SU-DHL-6 (cell line): ENCODE results near the gene ENO1.

Source experiments
- H2AFZ ChIP-seq: fragments of 200-600 bp; sonication (generic); 2 replicates; pipeline ENCODE4 v1.6.1; 2014; ENCODE audit warnings: low read depth, mild to moderate bottlenecking, moderate library complexity, mixed read lengths, antibody characterized with exemption, low read length; ENCODE audit not compliant: severe bottlenecking
- H3F3A ChIP-seq: fragments of 200-600 bp; shearing (Covaris generic); 2 replicates; pipeline ENCODE4 v1.6.0; 2016; ENCODE audit warnings: antibody characterized with exemption, mild to moderate bottlenecking; ENCODE audit not compliant: insufficient read depth
- H3K27ac ChIP-seq: fragments of 200-600 bp; sonication (generic); 2 replicates; pipeline ENCODE4 v1.5.1; 2016; ENCODE audit warnings: low read depth, mild to moderate bottlenecking, low read length, moderate library complexity, mixed read lengths
- H3K27me3 ChIP-seq: fragments of 200-600 bp; sonication (generic), shearing (Covaris generic); 2 replicates; pipeline ENCODE4 v1.6.0; 2014; ENCODE audit warnings: mild to moderate bottlenecking, low read length
- H3K36me3 ChIP-seq: fragments of 200-600 bp; sonication (generic); 2 replicates; pipeline ENCODE4 v1.6.1; 2014; ENCODE audit warnings: mild to moderate bottlenecking, low read length, mixed read lengths
- H3K4me2 ChIP-seq: fragments of 300-600, 200-600 bp; shearing (Covaris generic), sonication (generic); 2 replicates; pipeline ENCODE4 v1.6.0; 2014; ENCODE audit warnings: low read length, low read depth, mild to moderate bottlenecking; ENCODE audit not compliant: poor library complexity, severe bottlenecking
- H3K4me3 ChIP-seq: fragments of 200-600 bp; sonication (generic); 2 replicates; pipeline ENCODE4 v1.5.1; 2014; ENCODE audit warnings: antibody characterized with exemption, low read length, mild to moderate bottlenecking, mixed read lengths; ENCODE audit not compliant: insufficient read depth, poor library complexity, severe bottlenecking
- H3K79me2 ChIP-seq: fragments of 200-600 bp; sonication (generic); 2 replicates; pipeline ENCODE4 v1.6.1; 2014; ENCODE audit warnings: mild to moderate bottlenecking, low read length, moderate library complexity; ENCODE audit not compliant: insufficient read depth
- H3K9ac ChIP-seq: fragments of 200-600 bp; sonication (generic); 2 replicates; pipeline ENCODE4 v1.7.0; 2014; ENCODE audit warnings: mild to moderate bottlenecking, low read length
- H3K9me2 ChIP-seq: fragments of 200-600 bp; sonication (generic); replicated peaks from 2 replicates; pipeline ENCODE4 v1.6.1; 2014; ENCODE audit warnings: low read length; ENCODE audit not compliant: insufficient read depth
- H3K9me3 ChIP-seq: fragments of 200-600 bp; sonication (generic); 2 replicates; pipeline ENCODE4 v1.6.1; 2014; ENCODE audit warnings: low read length, mixed read lengths; ENCODE audit not compliant: insufficient read depth
- H4K20me1 ChIP-seq: fragments of 200-600 bp; sonication (generic); 2 replicates; pipeline ENCODE4 v1.6.1; 2014; ENCODE audit warnings: low read depth, mild to moderate bottlenecking, antibody characterized with exemption, low read length, moderate library complexity, mixed read lengths
- CTCF ChIP-seq: fragments of 200-600 bp; sonication (generic); IDR thresholded peaks from one replicate; pipeline ENCODE4 v1.5.1; 2017; ENCODE audit warnings: antibody characterized with exemption, mild to moderate bottlenecking, low read length, moderate library complexity; ENCODE audit not compliant: insufficient read depth, poor library complexity, severe bottlenecking
- EZH2phosphoT487 ChIP-seq: fragments of 200-600 bp; sonication (generic), shearing (Covaris generic); conservative IDR thresholded peaks from 2 replicates; pipeline ENCODE4 v1.6.1; 2018; ENCODE audit warnings: mild to moderate bottlenecking, antibody characterized with exemption, low read length, moderate library complexity, mixed read lengths

The ENO1 gene

GRCh38 chr1:8892026-8892425 lies 13.5 kb upstream of the ENO1 start:
- no peak overlapping the region for H2AFZ ChIP-seq
- H3K27ac ChIP-seq = no peak overlapping the region
- H3K4me3 ChIP-seq = no peak overlapping the region
- H3K9me2 ChIP-seq = no peaks in the 10 kb centered on the region
- TF ChIP-seq CTCF = no peak
- TF ChIP-seq EZH2phosphoT487 = no peak
- no peaks in the 10 kb centered on the region for H3K9me3 ChIP-seq
- no peaks in the 10 kb centered on the region for H4K20me1 ChIP-seq
- no peaks in the 10 kb centered on the region for H3F3A ChIP-seq
- H3K9ac ChIP-seq = no peak overlapping the region
- no peaks in the 10 kb centered on the region for H3K79me2 ChIP-seq
- no peaks in the 10 kb centered on the region for H3K36me3 ChIP-seq
- H3K4me2 ChIP-seq = no peak overlapping the region
- H3K27me3 ChIP-seq = no peaks in the 10 kb centered on the region

- no peaks in the 10 kb centered on the region for H3K36me3 ChIP-seq
- no peaks in the 10 kb centered on the region for H3K9me3 ChIP-seq
- no peak overlapping the region for H3K9ac ChIP-seq
- no peak overlapping the region for H3K27ac ChIP-seq
- no peaks in the 10 kb centered on the region for H3K79me2 ChIP-seq
- no peak overlapping the region for H3K4me3 ChIP-seq
- no peaks in the 10 kb centered on the region for H3K9me2 ChIP-seq
- no peak overlapping the region for H3K4me2 ChIP-seq
- TF ChIP-seq EZH2phosphoT487 (no peak), CTCF (no peak)
- no peak overlapping the region for H2AFZ ChIP-seq
- H3K27me3 ChIP-seq = no peaks in the 10 kb centered on the region
- H4K20me1 ChIP-seq = no peaks in the 10 kb centered on the region
- H3F3A ChIP-seq = no peaks in the 10 kb centered on the region
Measured at GRCh38 chr1:8891401-8891800, 12.9 kb upstream of the ENO1 start.

- H3K9me2 ChIP-seq = no peaks in the 10 kb centered on the region
Measured at GRCh38 chr1:8889925-8890785, 11.7 kb upstream of the ENO1 start.

More at GRCh38 chr1:8889925-8890785, 11.7 kb upstream of the ENO1 start:
- H3K4me2 ChIP-seq = no peak overlapping the region
- no peaks in the 10 kb centered on the region for H3K79me2 ChIP-seq
- no peak overlapping the region for H2AFZ ChIP-seq
- no peaks in the 10 kb centered on the region for H3K9me3 ChIP-seq
- no peak overlapping the region for H3K27ac ChIP-seq
- TF ChIP-seq EZH2phosphoT487 (no peak), CTCF (no peak)
- no peak overlapping the region for H3K9ac ChIP-seq
- H3F3A ChIP-seq = no peaks in the 10 kb centered on the region
- H3K36me3 ChIP-seq = no peaks in the 10 kb centered on the region
- no peaks in the 10 kb centered on the region for H3K27me3 ChIP-seq
- no peaks in the 10 kb centered on the region for H4K20me1 ChIP-seq
- H3K4me3 ChIP-seq = no peak overlapping the region
